ENCODE results near the gene EHMT1.

Gene EHMT1

DNA sequence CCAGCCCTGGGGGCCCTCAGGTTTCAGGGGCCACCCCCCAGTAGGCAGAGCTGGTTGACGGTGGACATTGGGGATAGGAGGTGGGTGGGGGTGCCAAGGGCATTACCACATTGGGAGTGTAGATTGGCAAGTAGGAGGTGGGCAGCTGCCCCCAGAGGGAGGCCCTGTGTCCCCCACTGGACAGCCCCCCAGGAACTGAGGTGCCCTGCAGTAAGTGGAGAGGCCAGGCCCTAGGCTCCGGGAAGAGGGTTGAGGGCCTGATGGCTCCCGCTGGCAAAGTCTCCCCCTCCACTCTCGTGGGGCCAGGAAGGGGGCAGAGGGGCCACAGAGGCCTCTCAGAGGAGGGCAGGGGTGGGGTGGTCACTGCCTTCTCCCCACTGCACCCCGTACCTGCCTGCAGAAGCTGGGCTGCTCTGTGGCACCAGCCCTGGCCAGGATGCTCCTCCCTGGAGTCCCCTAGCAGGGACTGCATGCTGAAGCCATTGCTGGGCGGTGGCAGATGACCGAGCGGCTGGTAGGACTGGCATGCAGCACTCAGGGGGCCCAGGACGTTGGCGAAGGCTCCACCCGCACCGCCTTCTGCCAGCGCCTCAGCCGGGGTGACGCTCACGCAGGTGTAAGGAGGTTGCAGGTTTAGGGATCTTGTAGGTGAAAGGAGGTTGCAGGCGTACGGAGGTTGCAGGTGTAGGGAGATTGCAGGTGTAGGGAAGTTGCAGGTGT lies 169.1 kb downstream of the EHMT1 start:
- no peak for DNase-seq (ENCODE audit: low read depth)

- DNase-seq (ENCODE audit: low read depth) = no peak
Measured at GRCh38 chr9:137788561-137789294, 169.9 kb downstream of the EHMT1 start.

DNA sequence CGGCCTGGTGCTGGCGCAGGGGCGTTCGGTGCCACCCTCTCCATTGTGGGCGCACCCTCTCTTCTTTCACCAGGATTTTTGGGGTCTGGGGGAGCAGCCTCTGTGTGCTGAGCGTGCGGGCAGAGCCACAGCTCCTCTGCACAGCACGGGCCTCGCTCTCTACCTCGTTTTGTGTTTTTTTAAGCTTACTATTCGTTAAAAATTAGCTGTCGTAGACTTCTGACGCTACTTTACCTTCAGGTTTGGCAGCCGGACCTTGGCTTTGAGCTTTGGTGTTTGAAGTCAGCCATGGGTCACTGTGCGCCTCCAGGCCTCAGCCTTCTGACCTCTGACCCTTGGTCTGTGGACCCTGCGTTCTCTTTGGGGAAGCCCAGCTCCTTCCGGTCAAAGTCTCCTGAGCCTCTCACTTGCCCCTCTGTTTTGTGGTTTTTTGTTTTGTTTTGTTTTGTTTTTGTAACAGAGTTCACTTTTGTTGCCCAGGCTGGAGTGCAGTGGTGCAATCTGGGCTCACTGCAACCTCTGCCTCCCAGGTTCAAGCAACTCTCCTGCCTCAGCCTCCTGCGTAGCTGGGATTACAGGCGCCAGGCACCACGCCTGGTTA lies 170.6 kb downstream of the EHMT1 start:
- no peak for DNase-seq (ENCODE audit: low read depth)

DNA sequence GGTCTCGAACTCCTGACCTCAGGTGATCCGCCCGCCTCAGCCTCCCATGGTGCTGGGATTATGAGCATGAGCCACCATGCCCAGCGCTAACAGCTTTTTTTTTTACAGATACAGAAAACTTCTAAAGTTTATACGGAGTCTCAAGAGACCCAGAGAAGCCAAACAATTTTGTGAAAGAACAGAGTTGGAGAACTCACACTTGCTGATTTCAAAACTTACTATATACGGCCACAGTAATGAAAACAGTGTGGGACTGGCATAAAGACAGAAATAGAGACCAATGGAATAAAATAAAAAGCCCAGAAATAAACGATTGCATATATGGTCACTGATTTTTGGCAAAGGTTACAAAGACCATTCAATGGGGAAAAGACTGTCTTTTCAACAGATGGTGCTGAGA lies 173.1 kb downstream of the EHMT1 start:
- no peak for DNase-seq (ENCODE audit: low read depth)

DNA sequence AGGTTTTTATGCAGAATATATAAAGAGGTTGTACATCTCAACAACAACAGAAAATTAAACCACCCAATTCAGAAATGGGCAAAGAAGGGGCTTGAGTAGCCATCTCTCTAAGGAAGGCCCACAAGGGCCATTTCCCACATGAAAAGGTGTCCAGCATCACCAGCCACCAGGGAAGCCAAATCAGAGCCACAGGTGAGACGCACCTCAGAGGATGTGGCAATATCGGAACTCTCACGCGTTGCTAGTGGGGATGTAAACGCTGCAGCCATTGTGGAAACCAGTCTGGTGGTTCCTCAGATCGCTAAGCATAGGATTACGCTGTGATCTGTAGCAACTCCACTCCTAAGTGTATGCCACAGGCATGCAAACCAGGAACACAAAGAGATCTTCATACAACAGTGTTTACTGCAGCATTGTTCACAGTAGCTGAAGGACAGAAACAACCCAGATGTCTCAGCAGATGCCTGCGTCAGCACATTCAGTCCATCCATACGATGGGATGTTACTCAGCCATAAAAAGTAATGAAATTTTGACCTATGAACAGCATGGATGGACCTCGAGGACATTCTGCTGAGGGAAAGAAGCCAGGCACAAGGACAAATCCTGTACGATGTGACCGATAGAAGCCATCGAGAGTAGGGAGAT lies 174.5 kb downstream of the EHMT1 start:
- no peak for DNase-seq (ENCODE audit: low read depth)

GRCh38 chr9:137795156-137795666 lies 176.4 kb downstream of the EHMT1 start:
- no peak for DNase-seq (ENCODE audit: low read depth)

DNA sequence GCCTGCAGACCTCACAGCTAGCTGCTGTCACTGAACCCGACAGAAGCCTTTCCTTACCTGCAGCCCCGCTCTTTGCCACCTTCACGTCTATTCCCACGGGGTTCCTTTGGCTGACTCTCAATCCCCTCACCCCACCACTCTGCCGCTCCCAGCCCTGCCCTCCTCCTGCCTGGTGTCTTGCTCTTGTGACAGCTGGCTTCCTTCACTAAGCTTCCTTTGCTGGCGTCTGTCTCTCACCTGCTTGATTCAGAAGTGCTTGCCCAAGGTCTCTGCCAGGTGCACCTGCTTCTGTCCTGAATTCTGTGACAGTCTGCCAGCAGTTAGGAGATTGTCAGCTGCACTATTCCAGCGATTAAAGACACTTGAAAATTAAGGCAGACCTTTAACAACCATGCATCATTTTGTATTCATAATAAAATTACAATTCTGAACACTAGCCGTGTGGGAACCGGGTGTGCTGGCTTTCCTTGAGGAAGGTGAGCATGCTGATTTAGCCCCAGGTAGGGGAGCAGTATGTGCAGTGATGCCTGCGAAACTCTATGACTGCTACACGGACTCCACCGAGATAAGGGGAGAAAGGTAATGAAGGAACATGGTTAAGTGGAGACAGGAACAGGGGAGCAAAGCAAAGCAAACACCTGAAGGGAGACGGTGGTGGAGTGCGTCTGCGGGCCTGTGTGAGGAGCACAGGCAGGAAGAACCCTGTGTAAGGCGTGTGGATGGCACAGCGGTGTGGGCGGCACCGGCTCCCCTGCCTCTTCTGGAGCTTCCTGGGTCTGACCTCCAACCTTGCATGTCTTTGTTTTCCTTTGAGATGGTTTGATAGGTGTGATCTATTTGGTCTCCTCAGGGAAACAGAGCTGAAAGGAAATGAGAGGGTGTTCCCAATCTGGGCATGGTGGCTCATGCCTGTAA lies 178.7 kb downstream of the EHMT1 start:
- DNase-seq (ENCODE audit: low read depth) = no peak

GRCh38 chr9:137798142-137798541 lies 179.3 kb downstream of the EHMT1 start:
- no peak for DNase-seq (ENCODE audit: low read depth)

DNA sequence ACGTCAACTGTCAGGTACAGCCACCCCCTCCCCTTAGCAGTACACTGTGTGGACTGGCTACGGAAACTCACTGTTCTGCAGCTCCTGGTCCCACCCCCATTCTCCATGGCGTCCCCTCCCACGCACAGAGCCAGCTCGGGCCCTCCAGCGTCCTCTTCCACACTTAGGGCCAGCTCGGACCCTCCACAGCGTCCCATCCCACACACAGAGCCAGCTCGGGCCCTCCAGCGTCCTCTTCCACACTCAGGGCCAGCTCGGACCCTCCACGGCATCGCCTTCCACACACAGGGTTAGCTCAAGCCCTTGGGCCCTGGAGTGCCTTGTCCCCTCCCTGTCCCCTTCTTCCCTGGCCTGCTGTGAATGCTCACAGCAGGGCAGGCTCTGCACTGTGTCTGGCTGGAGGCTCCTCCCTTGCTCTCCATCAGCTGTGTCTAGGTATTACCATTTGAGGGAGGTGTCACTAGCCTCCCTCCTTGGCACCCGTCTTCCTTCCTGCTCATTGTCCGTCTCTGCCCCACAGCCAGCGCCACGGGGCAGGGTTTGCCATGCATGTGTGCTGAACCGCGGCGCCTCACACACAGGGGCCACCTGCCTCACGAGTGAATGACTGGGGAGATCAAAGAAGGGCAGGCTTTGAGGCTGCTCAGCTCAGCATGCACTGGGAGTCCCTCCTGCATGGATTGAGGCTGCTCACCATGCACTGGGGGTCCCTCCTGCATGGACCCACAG lies 180.3 kb downstream of the EHMT1 start:
- DNase-seq (ENCODE audit: low read depth) = no peak

DNA sequence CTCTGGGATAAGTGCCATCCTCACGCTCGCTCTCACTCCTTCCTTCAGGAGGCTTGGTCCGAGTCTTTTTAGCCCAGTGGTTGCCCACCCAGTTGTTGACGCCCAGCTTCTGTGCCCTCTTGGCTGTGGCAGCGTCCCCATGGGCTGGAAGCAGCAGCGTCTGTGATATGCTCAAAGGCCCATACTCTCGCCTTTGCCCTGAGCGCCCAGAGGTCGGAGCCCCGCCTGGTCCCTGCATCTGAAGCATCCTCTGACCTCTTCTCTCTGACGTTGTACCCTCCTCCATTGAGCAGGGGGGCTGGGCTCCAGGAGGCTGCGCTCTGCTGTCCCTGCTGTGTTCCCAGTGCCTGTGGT lies 180.8 kb downstream of the EHMT1 start:
- no peak for DNase-seq (ENCODE audit: low read depth)

- DNase-seq (ENCODE audit: low read depth) = no peak
Measured at GRCh38 chr9:137800196-137801022, 181.6 kb downstream of the EHMT1 start.

DNA sequence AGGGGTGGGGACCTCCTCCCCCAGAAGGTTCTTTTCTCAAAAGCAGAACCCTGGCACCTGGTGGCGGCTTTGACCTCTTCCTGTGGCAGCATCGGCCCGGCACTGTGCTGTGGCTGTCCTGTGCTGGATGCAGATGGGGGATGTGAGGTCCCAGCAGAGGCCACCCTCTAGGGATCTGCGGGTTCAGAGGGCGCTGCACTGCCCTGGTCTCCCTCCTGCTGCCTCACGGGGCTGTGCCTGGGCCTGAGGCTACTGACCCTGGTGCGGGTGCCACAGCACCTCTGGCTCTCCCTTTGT lies 182.2 kb downstream of the EHMT1 start:
- DNase-seq (ENCODE audit: low read depth) = no peak

DNA sequence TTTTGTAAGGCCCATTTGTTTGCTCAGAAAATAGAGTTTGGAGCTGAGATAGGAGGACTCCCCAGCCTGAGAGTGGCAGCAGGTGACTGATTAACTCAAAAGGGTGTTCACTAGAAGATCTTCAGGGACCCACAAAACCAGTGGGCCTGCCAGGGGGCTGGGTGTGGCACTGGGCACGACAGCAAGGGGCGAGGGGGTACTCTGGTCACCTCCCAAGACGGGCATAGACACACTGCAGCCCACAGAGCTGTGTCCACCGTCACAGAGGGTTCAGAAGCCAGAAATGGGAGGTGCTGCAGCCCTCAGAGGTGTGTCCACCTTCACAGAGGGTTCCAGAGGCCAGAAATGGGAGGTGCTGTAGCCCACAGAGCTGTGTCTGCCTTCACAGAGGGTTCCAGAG lies 183.2 kb downstream of the EHMT1 start:
- no peak for DNase-seq (ENCODE audit: low read depth)

GRCh38 chr9:137802521-137803243 lies 183.9 kb downstream of the EHMT1 start:
- DNase-seq (ENCODE audit: low read depth) = no peak

- DNase-seq (ENCODE audit: low read depth) = peak; percentile 12
Measured at GRCh38 chr9:137804908-137805630, 186.3 kb downstream of the EHMT1 start.

- no peak for DNase-seq (ENCODE audit: low read depth)
Measured at GRCh38 chr9:137807721-137808703, 189.2 kb downstream of the EHMT1 start.

GRCh38 chr9:137809040-137809576 lies 190.3 kb downstream of the EHMT1 start:
- no peak for DNase-seq (ENCODE audit: low read depth)
